IPS DF 6.9 (cell line): ENCODE measurements around the gene HCRTR2.

Source experiments
- DNase-seq: peaks from one replicate; pipeline ENCODE4 v3.0.0-alpha.2; 2013; ENCODE audit warnings: low read depth, low spot score
- H3K27ac ChIP-seq: one replicate; pipeline ENCODE4 v1.5.1; 2013; ENCODE audit warnings: low read length, control low read depth
- H3K27me3 ChIP-seq: 2 replicates; pipeline ENCODE4 v1.6.1; 2013; ENCODE audit warnings: mild to moderate bottlenecking, low read length; ENCODE audit not compliant: control insufficient read depth, insufficient read depth
- H3K36me3 ChIP-seq: 2 replicates; pipeline ENCODE4 v1.6.1; 2013; ENCODE audit warnings: low read length; ENCODE audit not compliant: control insufficient read depth, insufficient read depth
- H3K4me1 ChIP-seq: 2 replicates; pipeline ENCODE4 v1.6.1; 2013; ENCODE audit warnings: low read length; ENCODE audit not compliant: control insufficient read depth, insufficient read depth
- H3K4me3 ChIP-seq: 2 replicates; pipeline ENCODE4 v1.5.1; 2013; ENCODE audit warnings: mild to moderate bottlenecking, low read length
- H3K9me3 ChIP-seq: 2 replicates; pipeline ENCODE4 v1.6.1; 2013; ENCODE audit warnings: low read length, inconsistent platforms; ENCODE audit not compliant: control insufficient read depth, insufficient read depth
- whole genome bisulfite sequencing: extraction: QIAGEN DNeasy Blood & Tissue Kit; methylation state at CpG from one replicate; pipeline ENCODE4 v1.1.7; 2013; ENCODE audit warnings: mixed read lengths, missing lambda C conversion rate; ENCODE audit not compliant: insufficient read length, insufficient coverage; 5-methylcytosine and 5-hydroxymethylcytosine counted together

The HCRTR2 gene

GRCh38 chr6:55175078-55176049 lies 1.0 kb downstream of the HCRTR2 start:
- H3K9me3 ChIP-seq, result no peaks in the 10 kb centered on the region
- peak overlapping the region; percentile 26; the same call in 1 of the 2 replicates for H3K4me3 ChIP-seq
- H3K27me3 ChIP-seq, result peaks cover 10% of the 10 kb centered on the region; the same call in 1 of the 2 replicates
- no peak for DNase-seq
- H3K36me3 ChIP-seq, result no peaks in the 10 kb centered on the region
- H3K4me1 ChIP-seq, result peaks cover 2% of the 10 kb centered on the region; the same call in 1 of the 2 replicates
- WGBS, result no CpG with 5 or more reads among the region's 11 CpGs
- no peak overlapping the region for H3K27ac ChIP-seq

GRCh38 chr6:55176958-55177357 lies 2.6 kb downstream of the HCRTR2 start:
- no peak for DNase-seq
- H3K36me3 ChIP-seq, result no peaks in the 10 kb centered on the region
- H3K27me3 ChIP-seq, result peaks cover 10% of the 10 kb centered on the region; the same call in 1 of the 2 replicates
- H3K4me3 ChIP-seq, result no peak overlapping the region
- no peaks in the 10 kb centered on the region for H3K9me3 ChIP-seq
- H3K4me1 ChIP-seq, result peaks cover 2% of the 10 kb centered on the region; the same call in 1 of the 2 replicates
- no peak overlapping the region for H3K27ac ChIP-seq

GRCh38 chr6:55180258-55180657 lies 5.9 kb downstream of the HCRTR2 start:
- H3K9me3 ChIP-seq, result no peaks in the 10 kb centered on the region
- H3K27ac ChIP-seq, result no peak overlapping the region
- H3K4me1 ChIP-seq, result peaks cover 2% of the 10 kb centered on the region; the same call in 1 of the 2 replicates
- WGBS, result no CpG with 5 or more reads among the region's 1 CpG
- no peak for DNase-seq
- no peak overlapping the region for H3K4me3 ChIP-seq
- H3K36me3 ChIP-seq, result no peaks in the 10 kb centered on the region
- peaks cover 4% of the 10 kb centered on the region; the same call in 1 of the 2 replicates for H3K27me3 ChIP-seq

- Histone ChIP-seq H3K27ac (no peak overlapping the region), H3K4me3 (no peak overlapping the region), H3K36me3 (no peaks in the 10 kb centered on the region), H3K4me1 (no peaks in the 10 kb centered on the region), H3K9me3 (no peaks in the 10 kb centered on the region), H3K27me3 (no peaks in the 10 kb centered on the region)
- no peak for DNase-seq
- no CpG with 5 or more reads among the region's 7 CpGs for WGBS
Measured at GRCh38 chr6:55182016-55182650, 7.8 kb downstream of the HCRTR2 start.

GRCh38 chr6:55184782-55185530 lies 10.6 kb downstream of the HCRTR2 start:
- Histone ChIP-seq H3K4me3 (no peak overlapping the region), H3K36me3 (no peaks in the 10 kb centered on the region), H3K27me3 (no peaks in the 10 kb centered on the region), H3K27ac (no peak overlapping the region), H3K4me1 (no peaks in the 10 kb centered on the region), H3K9me3 (no peaks in the 10 kb centered on the region)
- no CpG with 5 or more reads among the region's 4 CpGs for WGBS
- DNase-seq, result no peak

- no peak for DNase-seq
- H3K9me3 ChIP-seq, result no peaks in the 10 kb centered on the region; the same call in 1 of the 2 replicates
Measured at GRCh38 chr6:55198715-55199114, 24.4 kb downstream of the HCRTR2 start.

GRCh38 chr6:55199239-55199638 lies 24.9 kb downstream of the HCRTR2 start:
- Histone ChIP-seq H3K4me1 (no peaks in the 10 kb centered on the region), H3K36me3 (no peaks in the 10 kb centered on the region), H3K27me3 (no peaks in the 10 kb centered on the region), H3K27ac (no peak overlapping the region), H3K4me3 (no peak overlapping the region), H3K9me3 (no peaks in the 10 kb centered on the region; the same call in 1 of the 2 replicates)
- no peak for DNase-seq

More at GRCh38 chr6:55198715-55199114, 24.4 kb downstream of the HCRTR2 start:
- no peak overlapping the region for H3K4me3 ChIP-seq
- H3K36me3 ChIP-seq, result no peaks in the 10 kb centered on the region
- no peaks in the 10 kb centered on the region for H3K27me3 ChIP-seq
- no peak overlapping the region for H3K27ac ChIP-seq
- H3K4me1 ChIP-seq, result no peaks in the 10 kb centered on the region

GRCh38 chr6:55208478-55209458 lies 34.5 kb downstream of the HCRTR2 start:
- H3K4me1 ChIP-seq, result no peaks in the 10 kb centered on the region
- H3K27me3 ChIP-seq, result no peaks in the 10 kb centered on the region
- H3K36me3 ChIP-seq, result no peaks in the 10 kb centered on the region
- H3K4me3 ChIP-seq, result no peak overlapping the region
- H3K9me3 ChIP-seq, result peaks cover 1% of the 10 kb centered on the region; the same call in 1 of the 2 replicates
- WGBS, result no CpG with 5 or more reads among the region's 3 CpGs
- DNase-seq, result no peak
- no peak overlapping the region for H3K27ac ChIP-seq

GRCh38 chr6:55210952-55211351 lies 36.6 kb downstream of the HCRTR2 start:
- DNase-seq, result no peak
- Histone ChIP-seq H3K27me3 (no peaks in the 10 kb centered on the region), H3K4me3 (no peak overlapping the region), H3K27ac (no peak overlapping the region), H3K4me1 (no peaks in the 10 kb centered on the region), H3K36me3 (no peaks in the 10 kb centered on the region), H3K9me3 (peaks cover 1% of the 10 kb centered on the region; the same call in 1 of the 2 replicates)
